ENCODE measurements around the gene GSAP.

The GSAP gene

GRCh38 chr7:77441046-77441445, 24.9 kb upstream of the GSAP start:
- DNase-seq (ENCODE audit: low read depth in 1 of 2, low spot score in 1 of 2) = no peak

- DNase-seq (ENCODE audit: low read depth in 1 of 2, low spot score in 1 of 2) = no peak
Observed at GRCh38 chr7:77439572-77439971, 23.4 kb upstream of the GSAP start.

- DNase-seq (ENCODE audit: low read depth in 1 of 2, low spot score in 1 of 2) = no peak
Observed at GRCh38 chr7:77438131-77438530, 22.0 kb upstream of the GSAP start.

GRCh38 chr7:77434570-77435275, 18.6 kb upstream of the GSAP start:
- no peak for DNase-seq (ENCODE audit: low read depth in 1 of 2, low spot score in 1 of 2)

- DNase-seq (ENCODE audit: low read depth in 1 of 2, low spot score in 1 of 2) = no peak
Observed at GRCh38 chr7:77433901-77434300, 17.8 kb upstream of the GSAP start.

- DNase-seq (ENCODE audit: low read depth in 1 of 2, low spot score in 1 of 2) = no peak
Observed at GRCh38 chr7:77430927-77431326, 14.8 kb upstream of the GSAP start.

GRCh38 chr7:77428777-77429231, 12.7 kb upstream of the GSAP start:
- DNase-seq (ENCODE audit: low read depth in 1 of 2, low spot score in 1 of 2) = no peak

- DNase-seq (ENCODE audit: low read depth in 1 of 2, low spot score in 1 of 2) = no peak
Observed at GRCh38 chr7:77427996-77428603, 12.0 kb upstream of the GSAP start.

GRCh38 chr7:77426521-77427051, 10.4 kb upstream of the GSAP start:
- no peak for DNase-seq (ENCODE audit: low read depth in 1 of 2, low spot score in 1 of 2)

GRCh38 chr7:77426052-77426404, 9.9 kb upstream of the GSAP start:
- DNase-seq (ENCODE audit: low read depth in 1 of 2, low spot score in 1 of 2) = no peak

GRCh38 chr7:77425101-77426051, 9.2 kb upstream of the GSAP start:
- no peak for DNase-seq (ENCODE audit: low read depth in 1 of 2, low spot score in 1 of 2)

- no peak for DNase-seq (ENCODE audit: low read depth in 1 of 2, low spot score in 1 of 2)
Observed at GRCh38 chr7:77422500-77422899, 6.4 kb upstream of the GSAP start.

GRCh38 chr7:77420986-77421672, 5.0 kb upstream of the GSAP start:
- DNase-seq (ENCODE audit: low read depth in 1 of 2, low spot score in 1 of 2) = no peak

GRCh38 chr7:77420438-77420837, 4.3 kb upstream of the GSAP start:
- DNase-seq (ENCODE audit: low read depth in 1 of 2, low spot score in 1 of 2) = no peak

GRCh38 chr7:77419102-77419501, 3.0 kb upstream of the GSAP start:
- DNase-seq (ENCODE audit: low read depth in 1 of 2, low spot score in 1 of 2) = no peak

GRCh38 chr7:77417801-77418200, 1.7 kb upstream of the GSAP start:
- DNase-seq (ENCODE audit: low read depth in 1 of 2, low spot score in 1 of 2) = no peak

- DNase-seq (ENCODE audit: low read depth in 1 of 2, low spot score in 1 of 2) = no peak
Observed at GRCh38 chr7:77416621-77417371, 647 bp upstream of the GSAP start.

GRCh38 chr7:77415476-77415822, 700 bp downstream of the GSAP start:
- no peak for DNase-seq (ENCODE audit: low read depth in 1 of 2, low spot score in 1 of 2)

GRCh38 chr7:77413861-77414424, 2.2 kb downstream of the GSAP start:
- DNase-seq (ENCODE audit: low read depth in 1 of 2, low spot score in 1 of 2) = no peak

GRCh38 chr7:77413128-77413527, 3.0 kb downstream of the GSAP start:
- DNase-seq (ENCODE audit: low read depth in 1 of 2, low spot score in 1 of 2) = no peak
